ENCODE data around the gene MDK. TPM values are rescaled to one million over a fixed set of nuclear protein-coding genes. Genes with fewer than 3 reads are reported as not detected.

Gene MDK
- total RNA-seq, 1 donor from 2014 or later: 24.7 TPM

DNA sequence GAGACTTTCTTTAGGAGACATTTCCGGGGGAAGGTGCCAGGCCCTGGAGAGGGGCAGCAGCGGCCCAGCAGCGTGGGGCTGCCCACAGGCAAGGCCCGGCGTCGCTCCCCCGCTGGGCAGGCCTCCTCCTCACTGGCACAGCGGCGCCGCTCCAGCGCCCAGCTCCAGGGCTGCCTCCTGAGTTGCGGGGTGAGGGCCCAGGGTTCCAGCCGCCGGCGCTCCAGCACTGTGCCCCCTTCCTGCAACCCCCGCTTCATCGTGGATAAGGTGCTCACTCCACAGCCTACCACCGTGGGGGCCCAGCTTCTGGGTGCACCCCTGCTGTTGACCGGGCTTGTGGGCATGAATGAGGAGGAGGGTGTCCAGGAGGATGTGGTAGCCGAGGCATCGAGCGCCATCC, 15.2 kb upstream of the MDK start:
- intact Hi-C loops (cut with DNase I): no loop called here
- no peak for ATAC-seq
- Histone ChIP-seq H3K27ac (no peak overlapping the region), H3K27me3 (no peaks in the 10 kb centered on the region), H3K36me3 (peaks cover 16% of the 10 kb centered on the region), H3K4me3 (no peak overlapping the region), H3K9me3 (no peaks in the 10 kb centered on the region), H3K4me1 (peaks cover 32% of the 10 kb centered on the region)
- DNase-seq: no peak
- TF ChIP-seq, protein P1, sequence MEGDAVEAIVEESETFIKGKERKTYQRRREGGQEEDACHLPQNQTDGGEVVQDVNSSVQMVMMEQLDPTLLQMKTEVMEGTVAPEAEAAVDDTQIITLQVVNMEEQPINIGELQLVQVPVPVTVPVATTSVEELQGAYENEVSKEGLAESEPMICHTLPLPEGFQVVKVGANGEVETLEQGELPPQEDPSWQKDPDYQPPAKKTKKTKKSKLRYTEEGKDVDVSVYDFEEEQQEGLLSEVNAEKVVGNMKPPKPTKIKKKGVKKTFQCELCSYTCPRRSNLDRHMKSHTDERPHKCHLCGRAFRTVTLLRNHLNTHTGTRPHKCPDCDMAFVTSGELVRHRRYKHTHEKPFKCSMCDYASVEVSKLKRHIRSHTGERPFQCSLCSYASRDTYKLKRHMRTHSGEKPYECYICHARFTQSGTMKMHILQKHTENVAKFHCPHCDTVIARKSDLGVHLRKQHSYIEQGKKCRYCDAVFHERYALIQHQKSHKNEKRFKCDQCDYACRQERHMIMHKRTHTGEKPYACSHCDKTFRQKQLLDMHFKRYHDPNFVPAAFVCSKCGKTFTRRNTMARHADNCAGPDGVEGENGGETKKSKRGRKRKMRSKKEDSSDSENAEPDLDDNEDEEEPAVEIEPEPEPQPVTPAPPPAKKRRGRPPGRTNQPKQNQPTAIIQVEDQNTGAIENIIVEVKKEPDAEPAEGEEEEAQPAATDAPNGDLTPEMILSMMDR (IDR thresholded peaks at IDR 0.05): no peak

GRCh38 chr11:46366661-46367161, 14.8 kb upstream of the MDK start:
- Histone ChIP-seq H3K27me3 (no peaks in the 10 kb centered on the region), H3K4me3 (no peak overlapping the region), H3K36me3 (peaks cover 21% of the 10 kb centered on the region), H3K9me3 (no peaks in the 10 kb centered on the region), H3K27ac (no peak overlapping the region), H3K4me1 (peaks cover 28% of the 10 kb centered on the region)
- no peak for DNase-seq
- intact Hi-C loops (cut with DNase I): no loop called here
- ATAC-seq: no peak
- TF ChIP-seq, protein P1 (IDR thresholded peaks at IDR 0.05): no peak

DNA sequence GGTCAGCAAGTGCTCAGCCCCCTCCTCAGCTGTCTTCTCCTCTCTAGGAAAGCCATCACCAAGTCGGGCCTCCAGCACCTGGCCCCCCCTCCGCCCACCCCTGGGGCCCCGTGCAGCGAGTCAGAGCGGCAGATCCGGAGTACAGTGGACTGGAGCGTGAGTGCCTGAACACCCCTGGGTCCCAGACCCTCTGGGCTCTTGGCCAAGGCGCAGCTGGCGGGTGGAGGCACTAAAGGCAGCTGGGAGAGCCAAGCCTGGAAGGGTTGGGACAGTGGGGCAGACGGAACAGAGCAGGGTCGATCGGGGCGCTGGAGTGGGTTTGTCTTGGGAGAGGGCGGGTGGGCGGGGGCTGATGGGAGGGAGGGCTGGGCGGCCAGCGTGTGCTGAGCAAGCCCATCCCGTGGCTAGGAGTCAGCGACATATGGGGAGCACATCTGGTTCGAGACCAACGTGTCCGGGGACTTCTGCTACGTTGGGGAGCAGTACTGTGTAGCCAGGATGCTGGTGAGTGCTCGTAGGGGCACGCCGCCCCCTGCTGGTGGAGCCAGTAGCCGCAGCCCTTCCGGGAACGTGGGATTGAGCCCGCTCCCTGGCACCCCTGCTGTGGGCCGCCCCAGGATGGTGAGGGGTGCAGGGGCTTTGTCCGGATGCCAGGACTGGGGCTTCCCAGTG, 14.1 kb upstream of the MDK start:
- H3K27ac ChIP-seq: no peak overlapping the region
- H3K4me3 ChIP-seq: no peak overlapping the region
- no peaks in the 10 kb centered on the region for H3K9me3 ChIP-seq
- ATAC-seq (peak; percentile 72), DNase-seq (peak; percentile 84)
- peaks cover 22% of the 10 kb centered on the region for H3K4me1 ChIP-seq
- intact Hi-C loops (cut with DNase I): no loop called here
- H3K27me3 ChIP-seq: no peaks in the 10 kb centered on the region
- H3K36me3 ChIP-seq: peaks cover 26% of the 10 kb centered on the region
- TF ChIP-seq, protein P1 (IDR thresholded peaks at IDR 0.05): peak; percentile 91

DNA sequence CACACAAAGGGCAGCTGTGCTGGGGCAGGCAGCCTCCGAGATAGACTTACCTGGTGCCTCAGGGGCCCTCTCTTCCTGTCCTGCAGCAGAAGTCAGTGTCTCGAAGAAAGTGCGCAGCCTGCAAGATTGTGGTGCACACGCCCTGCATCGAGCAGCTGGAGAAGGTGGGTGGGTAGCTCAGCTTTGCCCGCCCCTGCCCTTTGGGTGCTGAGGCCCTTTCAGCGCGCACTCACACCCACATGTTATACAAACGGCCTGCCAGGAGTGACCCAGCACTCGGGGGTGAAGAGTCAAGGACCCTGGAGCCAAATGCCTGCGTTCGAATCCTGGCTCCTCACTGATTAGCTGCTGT, 13.6 kb upstream of the MDK start:
- H3K4me1 ChIP-seq: peaks cover 17% of the 10 kb centered on the region
- H3K36me3 ChIP-seq: peaks cover 26% of the 10 kb centered on the region
- no peak for ATAC-seq
- H3K27ac ChIP-seq: no peak overlapping the region
- H3K27me3 ChIP-seq: no peaks in the 10 kb centered on the region
- H3K9me3 ChIP-seq: no peaks in the 10 kb centered on the region
- intact Hi-C loops (cut with DNase I): no loop called here
- DNase-seq: no peak
- TF ChIP-seq, protein P1 (IDR thresholded peaks at IDR 0.05): no peak
- H3K4me3 ChIP-seq: no peak overlapping the region

- Histone ChIP-seq H3K9me3 (no peaks in the 10 kb centered on the region), H3K4me1 (peaks cover 7% of the 10 kb centered on the region), H3K36me3 (peaks cover 39% of the 10 kb centered on the region), H3K27ac (no peak overlapping the region), H3K27me3 (no peaks in the 10 kb centered on the region), H3K4me3 (no peak overlapping the region)
- ATAC-seq: peak; percentile 78
- TF ChIP-seq, protein P1 (IDR thresholded peaks at IDR 0.05): peak; percentile 84
- no peak for DNase-seq
- intact Hi-C loops (cut with DNase I): no loop called here
These were observed 11.9 kb upstream of the MDK start for GRCh38 chr11:46369458-46370152.

Measured in upper lobe of right lung (tissue), 1 donor.